LoVo (cell line): ENCODE data around the gene MMS22L.

Experiments
- DNase-seq: peaks from one replicate; pipeline ENCODE4 v3.0.0-alpha.2; 2016; ENCODE audit warnings: low spot score

MMS22L gene

GRCh38 chr6:97145691-97146090 lies 137.3 kb downstream of the MMS22L start:
- no peak for DNase-seq

- DNase-seq, result no peak
Measured at GRCh38 chr6:97141756-97142155, 141.3 kb downstream of the MMS22L start.

GRCh38 chr6:97138581-97138980 lies 144.4 kb downstream of the MMS22L start:
- no peak for DNase-seq

GRCh38 chr6:97136626-97137358 lies 146.2 kb downstream of the MMS22L start:
- no peak for DNase-seq

DNA sequence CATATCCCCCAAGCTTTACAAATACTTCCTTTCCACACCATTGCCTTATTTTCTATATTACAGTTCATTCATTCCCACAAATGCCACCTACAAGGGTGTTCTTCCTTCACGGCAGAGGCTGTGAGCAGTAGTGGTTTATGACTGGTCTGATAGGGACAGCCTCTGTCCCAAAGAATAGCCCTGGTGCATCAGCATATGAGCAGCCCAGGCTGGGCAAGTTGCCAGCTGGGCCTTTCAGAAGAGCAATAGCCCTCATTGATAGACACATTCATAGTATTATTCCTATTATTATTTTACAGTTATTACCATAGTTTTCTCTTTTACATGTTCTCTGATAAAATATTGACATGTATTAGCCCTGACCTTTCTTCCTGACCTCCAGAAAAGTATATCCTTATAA lies 149.9 kb downstream of the MMS22L start:
- no peak for DNase-seq

- DNase-seq, result no peak
Measured at GRCh38 chr6:97129106-97129505, 153.9 kb downstream of the MMS22L start.

DNA sequence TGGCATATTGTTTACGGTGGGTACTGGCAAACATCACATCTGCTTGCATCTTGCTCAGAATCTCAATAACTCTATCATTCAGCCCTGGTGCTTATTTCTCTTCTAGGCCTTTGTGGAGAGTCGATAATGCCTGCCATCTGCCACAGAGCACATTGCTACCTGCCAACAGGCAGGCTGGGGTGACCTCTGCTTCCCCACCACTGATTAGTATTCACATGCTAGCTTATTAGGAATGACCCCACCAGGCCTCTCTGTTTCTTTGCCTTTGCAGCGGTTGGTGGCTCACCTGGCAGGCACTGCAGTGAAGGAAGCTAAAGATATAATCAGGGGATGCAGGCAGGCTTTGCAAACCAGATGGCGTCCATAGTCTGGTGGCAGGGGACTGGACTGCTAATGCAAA lies 154.5 kb downstream of the MMS22L start:
- no peak for DNase-seq

DNA sequence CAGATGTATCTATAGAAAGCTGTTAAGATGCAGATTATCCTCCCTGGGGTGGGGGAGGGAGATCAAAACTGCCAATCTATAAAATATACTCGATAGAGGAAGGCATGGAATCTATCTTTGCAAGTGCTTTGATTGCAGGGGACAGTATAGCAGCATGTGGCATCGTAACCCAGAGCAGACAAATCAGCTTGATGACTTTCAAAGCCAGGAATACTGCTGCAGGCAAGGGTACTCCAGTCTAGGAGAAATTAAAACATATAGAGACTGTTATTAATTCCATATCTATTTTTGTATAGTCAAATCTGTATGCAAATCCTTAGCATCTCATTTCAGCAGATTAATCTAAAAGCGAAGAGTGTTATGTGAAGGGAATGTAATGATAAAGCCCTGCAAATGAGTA lies 159.4 kb downstream of the MMS22L start:
- no peak for DNase-seq

- DNase-seq, result no peak
Measured at GRCh38 chr6:97123112-97123511, 159.9 kb downstream of the MMS22L start.

DNA sequence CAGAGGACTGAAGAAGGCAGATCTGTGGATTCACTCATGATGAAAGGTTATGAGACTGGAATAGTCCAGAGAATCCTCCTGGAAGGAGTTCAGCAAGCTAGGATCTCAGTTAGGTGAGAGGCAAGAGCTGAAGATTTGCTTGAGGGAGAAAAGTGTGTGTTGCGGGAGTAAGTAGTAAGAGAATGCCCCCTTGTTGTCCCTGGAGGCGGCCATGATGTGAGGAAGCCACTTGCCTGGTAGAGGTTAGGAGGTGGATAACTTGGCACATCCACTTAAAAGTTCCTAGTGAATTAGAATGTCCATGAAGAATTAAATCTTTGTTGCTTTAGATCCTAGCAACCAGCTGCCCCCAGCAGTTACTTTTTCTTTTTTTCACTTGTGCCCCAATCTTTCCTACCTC lies 162.5 kb downstream of the MMS22L start:
- DNase-seq, result no peak

DNA sequence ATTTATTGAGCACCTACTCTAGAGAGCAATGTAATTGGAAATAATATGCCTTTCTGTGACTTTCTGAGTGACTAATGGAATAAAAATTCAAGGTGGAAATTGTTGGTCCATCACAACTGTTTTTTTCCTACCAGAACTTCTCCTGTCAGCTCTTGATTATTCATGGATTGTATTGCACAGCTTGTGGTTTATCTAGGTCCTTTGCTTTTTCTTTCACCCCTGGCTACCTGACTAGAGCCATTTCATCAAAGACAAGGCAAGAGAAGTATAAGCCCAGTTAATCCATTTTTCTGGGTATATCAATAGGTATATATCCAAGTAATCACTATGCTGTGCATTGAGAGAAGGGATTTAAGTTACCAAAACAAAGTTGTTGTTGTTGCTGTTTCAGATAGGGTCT lies 168.4 kb downstream of the MMS22L start:
- no peak for DNase-seq

DNA sequence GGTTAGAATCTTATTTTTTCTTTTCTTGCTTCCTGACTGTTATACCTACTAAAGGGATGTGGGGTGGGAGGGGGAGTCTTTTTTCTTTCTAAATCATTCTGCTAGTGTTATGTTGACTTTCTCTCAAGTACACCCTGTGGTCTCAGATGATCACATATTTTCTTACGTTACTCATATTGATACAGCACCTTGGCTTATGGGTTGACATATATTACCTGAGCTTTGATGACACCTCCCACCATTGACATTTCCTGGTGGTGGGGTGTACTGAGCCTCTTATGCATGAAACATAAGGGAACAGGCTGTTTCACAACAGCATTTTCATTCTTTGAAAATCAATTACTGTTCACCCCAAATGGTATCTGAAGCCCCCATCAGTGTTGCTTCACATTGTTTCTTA lies 169.8 kb downstream of the MMS22L start:
- DNase-seq, result no peak

DNA sequence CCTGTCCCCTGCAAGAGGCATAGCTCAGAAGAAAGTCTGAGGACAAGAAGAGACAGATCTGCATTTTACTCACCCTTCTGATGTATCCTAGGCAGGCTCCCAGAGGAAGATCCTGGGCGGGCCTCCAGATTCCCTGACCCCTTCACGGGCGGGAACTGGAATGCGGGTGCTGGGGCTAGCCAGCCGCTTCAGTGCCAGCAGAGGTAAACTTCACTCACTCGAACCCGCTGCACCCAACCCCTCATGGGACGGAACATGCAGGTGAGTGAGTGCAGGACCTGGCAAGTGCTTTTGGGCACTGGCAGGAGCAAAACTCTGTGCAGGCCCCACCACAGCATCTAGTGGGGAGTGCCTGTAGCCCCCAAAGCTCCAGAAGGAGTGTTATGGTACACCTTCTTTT lies 171.8 kb downstream of the MMS22L start:
- DNase-seq, result no peak

DNA sequence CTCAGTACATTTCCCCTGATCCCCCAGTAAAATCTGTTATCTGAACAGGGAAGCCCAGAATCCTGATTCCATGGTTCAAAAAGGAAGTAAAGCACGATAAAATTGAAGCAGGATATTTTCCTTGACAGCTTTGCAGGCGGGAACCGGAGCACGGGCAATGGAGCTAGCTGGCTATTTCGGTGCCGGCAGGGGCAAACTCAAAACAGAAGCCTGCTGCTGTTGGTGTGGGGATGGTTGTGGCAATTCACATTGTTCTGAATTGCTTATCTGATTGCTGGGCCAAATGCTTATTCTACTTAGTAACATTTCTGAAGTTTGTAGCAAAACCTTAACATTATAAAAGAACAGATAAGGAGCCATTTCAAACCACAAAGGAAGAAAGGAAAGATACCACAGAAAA lies 172.4 kb downstream of the MMS22L start:
- DNase-seq, result no peak

DNA sequence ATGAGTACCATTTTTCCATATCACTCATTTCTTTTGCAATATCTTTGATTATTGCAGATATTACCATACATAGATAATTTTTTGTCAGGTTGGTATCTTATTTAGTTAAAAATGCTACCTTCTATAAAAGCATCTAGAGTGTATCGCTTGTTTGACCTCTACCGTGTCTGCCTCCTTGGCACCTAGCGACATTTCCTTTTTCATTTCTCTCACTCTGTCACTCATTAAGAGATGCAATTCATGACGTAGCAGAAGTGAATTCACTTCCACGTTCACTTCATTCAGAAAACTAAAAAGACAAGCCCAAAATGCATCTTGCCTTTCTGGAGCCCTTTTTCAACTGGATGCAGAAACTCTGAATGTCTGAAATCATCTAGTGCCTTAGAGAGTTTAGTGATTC lies 172.9 kb downstream of the MMS22L start:
- no peak for DNase-seq

DNA sequence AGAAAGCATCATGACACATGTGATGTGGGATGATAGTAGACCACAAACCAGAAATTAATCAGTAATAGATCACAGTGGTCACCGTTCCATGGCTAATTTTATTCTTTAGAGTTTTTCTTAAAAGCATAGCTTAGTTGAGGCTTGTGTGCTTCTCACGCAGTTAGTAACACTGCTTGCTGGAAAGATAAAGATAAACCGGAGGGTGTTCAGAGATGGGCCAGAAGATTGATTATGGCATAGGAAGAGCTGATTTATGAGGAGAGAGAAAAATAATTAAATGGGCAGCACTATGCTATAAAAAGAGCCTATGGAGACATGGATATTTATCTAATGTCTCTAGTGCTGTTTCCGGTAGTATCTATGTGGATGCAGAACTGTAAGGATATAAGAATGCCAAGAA lies 173.6 kb downstream of the MMS22L start:
- DNase-seq, result no peak

GRCh38 chr6:97102145-97102790 lies 180.7 kb downstream of the MMS22L start:
- no peak for DNase-seq

GRCh38 chr6:97100696-97101095 lies 182.3 kb downstream of the MMS22L start:
- DNase-seq, result no peak

DNA sequence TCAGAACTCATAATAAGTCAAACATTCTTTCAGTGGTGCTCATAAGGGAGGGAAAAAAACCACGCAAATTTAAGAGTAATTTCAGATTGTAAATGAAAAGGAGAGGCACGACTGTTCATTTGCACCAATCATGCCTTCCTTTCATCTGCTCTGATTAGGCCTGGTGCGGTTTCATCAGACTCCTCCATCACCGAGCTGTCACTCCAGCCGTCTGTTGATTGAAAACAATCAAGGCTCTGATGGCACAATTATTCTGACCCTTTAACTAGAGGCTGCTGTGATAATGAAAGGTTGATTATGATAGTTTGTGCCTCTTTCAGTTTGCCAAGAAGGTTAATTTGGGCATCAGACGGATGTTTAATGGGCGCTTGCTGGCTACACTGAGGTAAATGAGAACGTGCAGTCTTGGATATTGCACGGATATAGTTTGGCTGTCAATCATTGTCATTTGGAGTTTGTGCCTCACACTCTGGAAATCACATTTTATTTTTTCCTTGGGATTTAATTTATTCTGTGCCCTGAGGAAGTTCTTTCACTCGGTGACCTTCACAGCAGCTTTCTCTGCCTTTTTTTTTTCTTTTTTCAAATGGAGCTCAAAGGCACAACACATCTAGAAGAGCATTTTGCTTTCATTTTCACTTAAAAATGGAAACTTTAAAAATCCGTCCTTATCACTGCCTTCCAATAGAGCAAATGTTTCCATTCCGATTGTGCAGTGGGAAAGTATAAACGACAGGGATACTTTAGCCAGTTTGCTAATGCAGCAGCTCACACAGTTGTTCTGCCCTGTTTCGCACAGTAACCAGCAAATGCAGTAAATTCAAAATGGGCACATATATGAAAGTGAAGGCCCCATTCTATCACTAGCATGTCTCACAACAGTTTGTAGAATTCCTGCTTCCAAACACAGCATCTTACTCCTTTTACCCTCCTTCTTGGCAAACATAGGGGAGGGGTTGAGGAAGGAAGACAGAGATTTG lies 185.7 kb downstream of the MMS22L start:
- no peak for DNase-seq

DNA sequence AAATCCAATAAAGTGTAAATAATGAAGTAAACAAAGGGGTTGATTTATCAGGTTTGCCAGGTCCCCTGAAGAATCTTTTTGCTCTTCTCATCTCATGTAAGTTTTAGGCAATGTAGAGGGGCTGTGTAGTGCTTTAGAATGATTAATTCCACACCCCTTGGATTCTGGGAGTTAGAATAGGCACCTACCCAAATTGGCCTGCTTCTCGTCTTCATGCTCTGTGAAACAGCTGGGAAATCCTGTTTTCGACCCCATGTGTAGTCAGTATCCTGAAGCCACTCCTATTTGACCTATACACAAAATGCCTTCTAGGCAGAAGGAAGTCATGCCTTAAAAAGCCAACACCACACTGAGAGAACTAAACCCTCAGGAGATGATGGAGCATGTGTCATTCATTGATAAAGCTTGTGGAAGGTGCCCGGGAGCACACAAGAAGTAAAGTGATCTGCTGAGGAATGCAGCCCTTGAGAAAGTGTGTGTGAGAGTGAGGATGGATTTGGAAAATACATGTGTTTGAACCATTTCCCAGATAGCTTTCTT lies 187.6 kb downstream of the MMS22L start:
- no peak for DNase-seq

- DNase-seq, result no peak
Measured at GRCh38 chr6:97094376-97094775, 188.6 kb downstream of the MMS22L start.

DNA sequence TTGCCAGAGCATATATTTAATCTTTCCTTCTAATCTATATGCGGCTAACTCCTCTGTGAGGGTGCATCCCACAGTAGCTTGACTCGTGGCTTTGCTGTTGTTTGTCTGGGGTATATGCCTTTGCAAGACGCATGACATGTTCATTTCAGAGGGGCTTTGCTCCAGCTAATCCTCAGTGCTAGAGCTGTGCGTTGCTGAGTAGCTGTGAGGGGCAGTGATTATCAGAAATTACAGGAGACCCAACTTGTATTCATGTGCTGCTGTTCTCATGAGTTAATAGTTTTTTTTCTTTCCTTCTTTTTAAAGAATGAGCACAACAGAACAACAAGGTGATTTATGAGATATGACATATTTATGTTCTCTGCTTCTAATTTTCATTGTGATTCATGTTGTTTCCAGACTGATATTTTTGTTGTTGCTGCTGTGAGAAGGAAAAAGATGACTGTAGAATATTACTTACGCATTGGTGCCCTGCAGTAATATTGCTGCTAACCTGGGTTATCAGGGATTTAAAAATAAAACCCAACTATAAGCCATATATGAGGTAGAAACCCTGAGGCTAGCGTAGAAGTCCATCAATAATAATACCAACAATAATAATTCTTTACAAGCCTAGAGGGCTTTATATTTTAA lies 190.2 kb downstream of the MMS22L start:
- DNase-seq, result no peak
